ENCODE measurements around the gene MRPL37.
A peak's percentile ranks its signal among the peaks of the same experiment; 100 is the strongest.
"Not testable (repeated sequence)": the region's sequence is repeated elsewhere in the genome, so short reads cannot be mapped to it uniquely, and the experiment has no call there.

The MRPL37 gene

DNA sequence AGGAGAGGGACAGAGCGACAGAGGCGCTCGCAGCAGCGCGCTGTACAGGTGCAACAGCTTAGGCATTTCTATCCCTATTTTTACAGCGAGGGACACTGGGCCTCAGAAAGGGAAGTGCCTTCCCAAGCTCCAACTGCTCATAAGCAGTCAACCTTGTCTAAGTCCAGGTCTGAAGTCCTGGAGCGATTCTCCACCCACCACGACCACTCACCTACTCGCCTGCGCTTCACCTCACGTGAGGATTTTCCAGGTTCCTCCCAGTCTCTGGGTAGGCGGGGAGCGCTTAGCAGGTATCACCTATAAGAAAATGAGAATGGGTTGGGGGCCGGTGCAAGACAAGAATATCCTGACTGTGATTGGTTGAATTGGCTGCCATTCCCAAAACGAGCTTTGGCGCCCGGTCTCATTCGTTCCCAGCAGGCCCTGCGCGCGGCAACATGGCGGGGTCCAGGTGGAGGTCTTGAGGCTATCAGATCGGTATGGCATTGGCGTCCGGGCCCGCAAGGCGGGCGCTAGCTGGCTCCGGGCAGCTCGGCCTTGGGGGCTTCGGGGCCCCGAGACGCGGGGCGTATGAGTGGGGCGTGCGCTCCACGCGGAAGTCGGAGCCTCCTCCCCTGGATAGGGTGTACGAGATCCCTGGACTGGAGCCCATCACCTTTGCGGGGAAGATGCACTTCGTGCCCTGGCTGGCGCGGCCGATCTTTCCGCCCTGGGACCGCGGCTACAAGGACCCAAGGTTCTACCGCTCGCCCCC lies at the start of gene MRPL37, which contains the start of gene CYB5RL:
Gene MRPL37 (plus strand): TSS at position 403 of the 754 bp plus-strand sequence. CDS start 77 bp downstream, at position 480.
Gene CYB5RL (minus strand): TSS at position 266 of the 754 bp plus-strand sequence. CDS start 4,414 bp downstream, outside the sequence.
- peak; percentile 85 to 88 for DNase-seq

DNA sequence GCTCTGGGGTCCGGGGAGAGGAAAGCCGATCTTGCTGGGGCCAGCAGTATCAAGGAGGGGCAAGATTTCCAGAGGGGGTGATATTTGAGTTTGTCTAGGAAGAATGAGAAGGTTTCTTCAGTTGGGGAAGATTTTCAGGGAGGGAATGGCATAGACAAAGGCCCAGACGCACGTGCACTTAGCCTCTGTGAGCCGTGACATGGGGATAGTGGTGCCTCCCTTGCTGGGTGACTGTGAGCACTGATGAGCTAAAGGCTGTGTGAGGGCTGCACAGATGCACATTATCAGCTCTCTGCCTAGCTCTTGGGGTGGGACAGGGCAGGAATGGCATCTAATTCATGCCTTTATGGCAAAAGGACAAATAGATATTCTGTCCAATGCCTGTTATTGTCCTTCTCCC lies 49.0 kb upstream of the MRPL37 start:
- no peak for DNase-seq

DNA sequence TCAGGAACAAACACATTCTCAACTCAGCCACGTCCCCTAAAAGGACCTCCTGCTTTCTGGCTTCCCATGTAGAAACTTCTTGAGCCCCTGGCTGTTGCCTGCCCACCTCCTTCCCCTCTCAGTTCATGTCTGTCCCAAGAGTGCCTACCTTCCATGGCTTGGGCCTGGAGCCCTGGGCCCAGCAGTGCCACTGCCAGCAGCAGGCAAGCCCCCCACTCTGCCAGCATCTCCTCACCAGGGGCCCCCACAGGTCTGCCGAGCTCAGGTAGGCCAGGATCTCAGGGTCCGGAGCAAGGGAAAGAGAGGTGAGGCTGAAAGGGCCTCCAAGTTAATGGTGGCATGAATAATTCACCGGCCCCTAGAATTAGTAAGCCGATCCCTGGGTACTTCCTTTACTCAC lies 47.3 kb upstream of the MRPL37 start, which contains the start of gene CDCP2:
Gene CDCP2 (minus strand): TSS at position 305 of the 400 bp plus-strand sequence. CDS start 78 bp downstream, at position 227.
- no peak for DNase-seq

DNA sequence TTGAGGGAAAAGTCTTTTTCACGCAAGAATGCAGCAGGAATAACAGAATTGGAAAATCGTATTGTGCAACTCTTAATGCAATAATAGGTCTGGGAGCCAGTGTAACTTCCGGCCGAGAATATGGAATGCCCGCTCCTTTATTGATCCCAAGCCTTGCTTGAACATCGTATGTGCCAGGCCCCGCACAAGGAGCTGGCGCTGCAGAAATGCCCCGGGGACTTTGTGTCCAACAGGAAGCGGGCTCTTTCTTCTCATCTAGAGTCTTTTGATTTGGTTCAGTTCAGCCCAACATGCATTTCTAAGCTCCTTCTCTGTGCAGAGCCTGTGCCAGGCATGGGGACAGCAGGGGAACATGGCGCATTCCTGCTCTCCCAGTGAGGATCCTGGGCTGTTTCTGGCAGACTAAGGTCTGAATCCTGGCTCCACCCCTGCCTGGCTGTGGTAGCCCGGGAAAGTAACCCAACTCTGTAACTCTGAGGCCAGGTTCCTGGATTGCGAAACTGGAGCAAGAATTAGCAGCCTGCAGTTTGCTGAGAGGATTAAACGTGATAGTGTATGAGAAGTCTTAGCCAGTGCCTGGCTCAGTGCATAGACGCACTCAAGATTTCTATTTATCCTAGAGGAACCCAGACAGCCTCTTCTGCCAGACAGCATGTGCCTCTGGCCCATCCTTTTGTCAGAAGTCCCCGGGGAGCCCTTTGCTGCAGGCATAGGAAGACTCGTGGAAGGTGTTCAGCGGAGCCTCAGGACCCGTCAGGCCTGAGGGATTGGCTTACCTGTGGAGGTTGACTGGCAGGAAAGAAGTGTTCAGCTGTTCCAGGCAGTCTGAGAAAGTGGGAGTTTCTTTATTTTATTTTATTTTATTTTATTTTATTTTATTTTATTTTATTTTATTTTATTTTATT lies 46.2 kb upstream of the MRPL37 start:
- no peak for DNase-seq

DNA sequence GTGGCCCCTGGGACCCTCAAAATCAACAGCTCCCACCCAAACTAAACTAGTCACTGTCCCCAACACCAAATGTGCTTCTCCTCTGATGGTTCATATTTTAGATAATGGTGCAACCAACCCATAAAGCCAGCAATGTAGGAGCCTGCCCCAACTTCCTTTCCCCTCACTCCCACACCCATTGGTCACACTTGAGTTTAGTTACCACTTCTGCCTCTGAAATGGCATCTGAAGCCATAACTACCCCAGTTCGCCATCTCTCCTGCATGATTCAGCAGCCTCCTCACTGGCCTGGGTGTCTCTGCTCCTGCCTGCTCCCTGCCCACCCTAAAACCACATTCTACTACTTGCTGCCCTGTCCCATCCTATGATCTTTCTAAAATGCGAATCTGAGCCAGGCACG lies 43.8 kb upstream of the MRPL37 start:
- DNase-seq, result no peak

DNA sequence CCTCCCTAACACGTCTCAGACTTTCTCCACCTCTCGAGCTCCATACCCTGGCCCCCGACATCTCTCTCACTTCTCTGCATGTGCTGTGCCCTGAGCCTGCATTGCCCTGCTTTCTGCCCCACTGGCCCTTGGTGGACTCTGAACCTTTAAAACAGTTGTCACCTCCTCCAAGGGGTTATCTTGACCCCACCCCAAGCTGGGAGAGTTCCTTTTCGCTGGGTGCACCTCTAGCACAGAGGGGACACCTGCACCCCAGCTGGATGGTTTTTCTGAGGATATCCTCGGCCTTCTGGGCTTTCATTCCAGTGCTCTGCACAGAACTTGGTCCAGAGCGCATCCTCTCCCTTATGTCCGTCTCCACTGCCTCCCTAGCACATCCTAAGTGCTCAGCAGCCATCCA lies 43.0 kb upstream of the MRPL37 start:
- no peak for DNase-seq

DNA sequence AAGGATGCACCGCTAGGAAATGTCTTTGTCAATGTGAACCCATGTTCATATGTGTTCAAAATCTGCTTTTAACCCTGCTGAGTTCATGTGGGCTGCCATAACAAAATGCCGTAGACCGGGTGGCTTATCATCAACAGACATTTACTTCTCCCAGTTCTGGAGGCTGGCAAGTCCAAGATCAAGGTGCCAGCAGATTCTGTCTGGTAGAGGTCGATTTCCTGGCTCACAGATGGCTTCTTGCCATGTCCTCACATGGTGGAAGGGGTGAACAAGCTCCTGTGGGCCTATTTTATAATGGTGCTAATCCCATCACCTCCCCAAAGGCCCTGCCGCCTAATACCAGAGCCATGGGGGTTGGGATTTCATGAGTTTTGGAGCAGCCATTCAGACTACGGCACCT lies 42.6 kb upstream of the MRPL37 start:
- no peak for DNase-seq

DNA sequence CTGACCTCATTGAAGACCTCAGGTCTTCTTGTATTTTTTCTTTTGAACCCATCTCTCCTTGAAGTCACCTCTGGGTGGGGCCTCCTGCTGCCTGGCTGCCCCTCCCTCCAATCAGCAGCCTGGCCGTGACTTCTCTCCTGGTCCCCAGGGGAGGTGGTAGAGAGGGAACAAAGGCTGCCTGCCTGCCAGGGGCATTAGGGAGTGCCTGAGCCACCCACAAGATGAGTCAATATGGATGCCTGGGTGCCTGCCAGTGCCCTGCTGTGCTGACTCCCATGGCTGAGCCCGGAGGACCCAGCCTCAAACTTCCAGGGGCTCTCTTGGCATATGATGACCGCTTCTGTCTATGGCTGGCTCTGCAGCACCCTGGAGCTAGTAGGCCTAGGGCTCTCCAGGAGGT lies 41.9 kb upstream of the MRPL37 start:
- DNase-seq, result no peak

DNA sequence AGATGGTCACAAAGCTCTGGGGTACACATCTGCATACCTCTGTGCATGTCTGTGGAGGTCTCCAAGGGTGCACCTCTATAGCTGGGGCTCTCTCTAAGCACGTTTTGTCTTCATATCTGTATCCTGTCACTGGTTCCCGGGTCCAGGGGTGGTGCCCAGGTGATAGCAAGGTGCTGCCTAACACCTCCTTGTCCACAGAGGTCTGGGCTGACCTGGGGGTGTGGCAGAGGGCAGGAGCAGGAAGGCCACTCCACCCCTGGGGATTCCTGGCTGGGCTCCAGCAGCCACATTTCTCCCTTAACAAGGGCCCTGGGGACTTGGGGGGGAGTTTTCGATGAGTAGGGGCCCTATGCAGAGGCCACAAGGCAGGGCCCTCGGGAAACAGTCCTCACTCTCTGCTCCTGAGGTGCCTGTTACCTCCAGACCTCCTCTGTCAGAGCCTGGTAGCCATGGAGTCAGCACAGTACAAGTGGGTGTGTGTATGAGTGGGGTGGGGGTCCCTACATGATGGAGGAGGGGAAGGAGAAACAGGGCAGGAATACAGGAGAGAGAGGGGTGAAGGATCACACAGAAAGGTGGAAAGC lies 40.1 kb upstream of the MRPL37 start:
- DNase-seq, result no peak

DNA sequence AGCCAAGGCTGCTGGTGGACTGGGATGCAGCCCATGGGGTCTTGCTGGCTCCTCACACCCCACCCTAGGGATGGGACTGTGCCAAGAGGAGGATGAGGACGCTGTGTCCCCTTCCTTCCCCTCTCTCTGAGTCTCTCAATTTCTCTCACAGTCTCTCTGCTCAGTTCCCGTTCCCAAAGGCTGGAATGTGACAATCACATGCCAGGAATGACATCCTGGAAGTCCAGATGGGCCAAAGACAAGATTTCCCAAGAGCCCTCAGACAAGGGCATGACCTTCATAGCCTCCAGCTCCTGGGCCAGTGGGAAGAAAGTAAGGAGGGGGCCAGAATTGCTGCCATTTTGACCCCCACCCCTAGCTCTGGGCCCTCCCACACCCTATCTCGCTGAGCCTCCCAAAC lies 39.6 kb upstream of the MRPL37 start:
- DNase-seq, result no peak

DNA sequence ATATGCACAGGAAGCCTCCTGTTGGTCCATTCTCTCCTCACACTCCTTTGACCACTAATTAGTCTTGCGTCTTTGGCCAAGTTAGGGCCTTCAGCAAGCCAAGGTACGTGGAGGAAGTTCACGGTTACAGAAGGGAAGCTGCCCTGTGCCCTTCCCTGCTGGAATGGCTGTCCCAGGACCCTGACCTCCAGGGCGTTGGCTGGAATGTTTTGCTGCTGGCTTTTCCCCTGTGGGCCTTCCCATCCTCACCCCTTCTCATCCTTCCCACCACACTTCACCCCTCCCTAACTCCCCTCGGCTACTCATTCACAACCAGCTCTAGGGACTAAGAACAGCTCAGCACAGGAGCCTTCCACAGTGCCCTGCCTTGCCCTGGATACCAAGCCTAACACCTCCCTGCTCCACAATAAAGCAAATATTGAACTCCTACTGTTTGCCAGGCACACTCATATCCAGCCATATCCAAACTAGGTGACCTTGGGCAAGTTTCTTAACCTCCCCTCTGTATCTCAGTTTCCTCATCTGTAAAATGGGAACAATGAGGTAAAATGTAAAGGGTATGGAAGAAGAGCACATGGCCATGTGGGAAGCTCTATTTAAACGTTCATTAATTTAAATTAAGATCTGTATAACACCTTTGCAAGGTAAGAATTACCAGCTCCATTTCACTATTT lies 38.3 kb upstream of the MRPL37 start:
- no peak for DNase-seq

DNA sequence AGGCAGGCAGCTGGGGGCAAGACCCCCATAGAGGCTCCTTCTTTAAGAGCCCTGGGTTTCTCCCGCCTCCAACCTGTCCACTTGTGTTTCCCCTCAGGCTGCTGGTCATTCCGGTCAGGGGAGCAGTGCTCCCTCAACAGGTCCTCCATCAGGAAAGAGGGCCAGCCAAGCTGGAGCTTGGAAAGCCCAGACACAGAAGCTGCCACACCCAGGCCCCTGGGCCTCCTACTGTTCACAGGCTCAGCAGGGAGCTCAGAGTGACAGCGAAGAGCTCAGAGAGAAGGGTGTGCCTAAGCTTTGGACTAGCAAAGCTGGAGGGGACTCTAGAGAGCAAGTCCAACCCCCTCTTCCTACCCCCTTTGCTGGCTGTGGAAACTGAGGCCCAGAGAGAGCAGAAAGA lies 36.9 kb upstream of the MRPL37 start:
- no peak for DNase-seq

DNA sequence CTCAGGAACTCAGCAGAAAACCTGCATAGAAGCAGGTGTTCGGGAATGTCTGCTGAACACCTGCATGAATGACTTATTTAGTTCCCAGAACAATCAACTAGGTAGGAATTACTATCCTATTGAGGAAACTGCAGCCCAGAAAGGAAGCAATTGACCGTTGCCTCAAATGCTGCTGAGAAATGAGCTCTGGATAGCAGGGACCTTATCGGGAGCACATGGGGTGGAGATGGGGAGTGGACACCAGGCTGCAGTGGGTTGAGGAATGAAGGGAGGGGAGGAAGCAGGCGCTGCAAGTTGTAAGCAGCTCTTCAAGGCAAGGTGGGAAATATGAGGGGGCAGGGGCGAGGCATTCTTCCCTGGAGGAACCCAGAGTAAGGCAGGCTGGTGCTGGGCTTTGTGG lies 36.4 kb upstream of the MRPL37 start:
- no peak for DNase-seq

DNA sequence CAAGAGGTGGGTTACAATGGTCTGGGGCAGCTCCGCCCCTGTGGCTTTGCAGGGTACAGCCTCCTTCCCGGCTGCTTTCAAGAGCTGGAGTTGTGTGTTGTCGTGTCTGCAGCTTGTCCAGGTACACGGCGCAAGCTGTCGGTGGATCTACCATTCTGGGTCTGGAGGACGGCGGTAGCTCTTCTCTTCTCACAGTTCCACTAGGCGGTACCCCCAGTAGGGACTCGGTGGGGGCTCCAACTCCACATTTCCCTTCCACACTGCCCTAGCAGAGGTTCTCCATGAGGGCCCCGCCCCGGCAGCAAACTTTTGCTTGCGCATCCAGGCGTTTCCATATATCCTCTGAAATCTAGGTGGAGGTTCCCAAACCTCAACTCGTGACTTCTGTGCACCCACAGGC lies 34.8 kb upstream of the MRPL37 start:
- no peak for DNase-seq

DNA sequence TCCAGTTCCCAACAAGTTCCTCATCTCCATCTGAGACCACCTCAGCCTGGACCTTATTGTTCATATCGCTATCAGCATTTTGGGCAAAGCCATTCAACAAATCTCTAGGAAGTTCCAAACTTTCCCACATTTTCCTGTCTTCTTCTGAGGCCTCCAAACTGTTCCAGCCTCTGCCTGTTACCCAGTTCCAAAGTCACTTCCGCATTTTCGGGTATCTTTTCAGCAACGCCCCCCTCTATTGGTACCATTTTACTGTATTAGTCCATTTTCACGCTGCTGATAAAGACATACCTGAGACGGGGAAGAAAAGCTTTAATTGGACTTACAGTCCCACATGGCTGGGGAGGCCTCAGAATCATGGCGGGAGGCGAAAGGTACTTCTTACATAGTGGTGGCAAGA lies 33.6 kb upstream of the MRPL37 start:
- not testable (repeated sequence) for DNase-seq

DNA sequence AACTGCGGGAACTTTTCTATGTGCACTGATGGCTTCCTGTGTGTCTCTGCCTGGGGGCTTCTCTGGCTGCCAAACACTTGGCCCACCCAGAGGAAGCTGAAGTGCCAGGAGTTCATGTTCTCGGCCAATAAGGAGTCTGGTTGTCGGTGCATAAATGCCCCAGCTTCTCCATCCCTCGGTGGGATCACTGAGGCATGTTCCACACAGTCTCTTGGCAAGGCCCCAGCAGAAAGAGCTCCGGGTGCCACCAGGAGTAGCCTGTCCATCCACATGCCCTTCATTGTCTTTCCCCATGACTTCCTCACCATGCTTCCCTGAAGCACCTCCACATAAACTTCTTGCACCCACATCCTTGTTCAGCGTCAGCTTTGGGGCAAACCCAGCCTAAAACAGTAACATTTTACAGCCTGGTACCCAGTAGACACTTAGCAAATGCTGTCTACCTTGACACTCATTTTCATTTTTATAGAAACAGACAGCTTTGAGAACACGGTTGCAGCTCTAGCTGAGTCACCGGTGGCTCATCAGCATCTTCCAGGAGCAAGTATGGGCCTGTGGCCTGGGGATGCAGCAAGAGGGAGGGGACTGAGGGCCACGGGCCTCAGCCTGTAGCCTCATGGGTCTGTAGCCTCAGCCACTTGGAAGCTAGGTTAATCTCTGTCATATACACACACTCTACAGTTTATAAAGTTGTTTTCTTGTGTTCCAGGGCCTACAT lies 32.4 kb upstream of the MRPL37 start:
- no peak for DNase-seq

DNA sequence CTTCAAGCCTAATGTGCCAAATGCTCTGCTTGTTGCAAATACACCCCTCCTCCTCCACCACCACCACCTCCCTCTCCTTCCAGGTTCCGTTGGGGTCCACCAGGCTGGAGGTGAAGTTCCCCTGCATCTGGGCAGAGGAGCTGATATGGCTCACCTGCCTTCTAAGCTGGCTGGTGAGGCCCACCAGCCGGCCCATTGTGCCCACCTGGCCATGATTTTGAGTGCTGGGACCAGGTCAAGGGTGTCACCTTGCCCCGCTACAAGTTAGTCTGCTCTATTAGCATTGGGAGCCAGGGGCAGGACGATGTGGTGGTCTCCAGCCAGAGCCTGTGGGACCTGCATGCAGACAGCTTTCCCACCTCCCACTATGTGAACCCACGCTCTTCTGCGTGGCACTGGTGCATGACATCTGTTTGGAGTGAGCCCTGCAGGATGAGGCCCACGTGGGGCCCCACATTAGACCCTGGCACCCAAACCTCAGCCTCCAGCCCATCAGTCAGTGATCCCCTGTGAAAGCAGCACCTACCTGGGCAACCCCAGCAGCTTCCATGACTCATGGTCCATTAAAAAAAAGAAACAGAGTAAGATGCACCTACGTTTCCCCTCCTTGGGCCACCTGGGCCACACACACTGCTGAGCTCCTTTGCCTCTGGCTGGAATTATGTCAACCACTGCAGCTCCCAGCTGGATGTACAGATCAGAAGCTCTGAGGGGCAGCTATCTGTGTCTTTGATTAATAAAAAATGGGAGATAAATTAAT lies 31.6 kb upstream of the MRPL37 start:
- DNase-seq, result no peak

DNA sequence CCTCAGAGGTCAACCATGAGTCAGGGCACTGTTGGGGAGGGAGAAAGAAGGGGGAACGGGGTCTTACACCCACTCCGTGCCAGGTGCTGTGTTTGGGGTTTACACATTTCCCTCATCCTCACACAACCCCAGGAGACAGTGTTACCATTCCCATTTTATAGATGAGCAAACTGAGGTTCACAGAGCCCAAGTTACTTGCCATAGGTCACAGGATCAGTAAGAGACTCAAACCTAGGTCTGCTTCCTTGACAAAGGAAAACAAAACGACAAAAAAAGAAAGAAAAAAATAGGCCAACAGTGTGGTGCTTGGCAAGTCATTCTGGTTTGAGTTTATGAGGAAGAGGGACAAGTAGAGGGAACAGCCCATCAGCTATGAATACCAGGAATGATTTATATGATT lies 30.9 kb upstream of the MRPL37 start:
- DNase-seq, result no peak

DNA sequence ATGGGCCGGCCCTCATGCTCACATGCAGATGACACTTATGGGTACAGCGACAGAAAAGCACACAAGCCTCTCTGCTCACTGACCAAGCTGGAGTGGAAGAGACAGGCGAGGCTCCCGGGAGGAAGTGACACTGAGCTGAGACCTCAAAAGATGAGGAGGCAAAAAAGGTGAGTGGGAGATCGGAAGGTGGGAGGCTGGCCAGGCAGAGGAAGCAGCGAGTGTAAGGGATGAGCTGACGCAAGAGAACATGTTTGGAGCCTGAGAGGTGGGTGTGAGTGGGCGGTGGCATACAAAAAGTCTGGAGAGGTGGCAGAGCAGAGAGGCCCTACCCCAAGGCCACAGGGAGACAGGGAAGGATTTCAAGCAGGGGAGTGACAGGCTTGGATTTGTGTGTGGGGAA lies 29.0 kb upstream of the MRPL37 start:
- no peak for DNase-seq

DNA sequence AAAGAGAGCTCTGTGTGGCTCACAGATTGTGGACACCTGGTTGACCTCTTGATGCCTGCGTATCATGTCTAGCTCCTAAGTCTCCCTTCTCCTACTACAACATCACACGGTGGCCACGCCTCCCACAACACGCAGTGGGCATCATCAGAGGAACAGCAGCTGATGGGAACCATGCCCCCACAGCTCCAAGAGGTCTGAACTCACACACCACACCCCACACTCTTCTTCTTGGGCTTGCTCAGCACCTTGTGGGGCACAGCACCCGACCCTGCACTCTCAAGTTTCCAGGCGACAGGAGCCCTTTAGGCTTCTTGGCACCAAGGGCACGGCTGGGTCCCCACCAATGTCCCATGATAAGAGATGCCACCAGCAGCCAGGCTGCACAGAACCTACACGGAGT lies 28.4 kb upstream of the MRPL37 start:
- no peak for DNase-seq
